ENCODE results near the gene HK2. TPM values are rescaled to one million over a fixed set of nuclear protein-coding genes. Genes with fewer than 3 reads are reported as not detected.

HK2 gene
- total RNA-seq, 6 experiments from 2014 or later: 26.2 to 51.3 (median 28.4) TPM

DNA sequence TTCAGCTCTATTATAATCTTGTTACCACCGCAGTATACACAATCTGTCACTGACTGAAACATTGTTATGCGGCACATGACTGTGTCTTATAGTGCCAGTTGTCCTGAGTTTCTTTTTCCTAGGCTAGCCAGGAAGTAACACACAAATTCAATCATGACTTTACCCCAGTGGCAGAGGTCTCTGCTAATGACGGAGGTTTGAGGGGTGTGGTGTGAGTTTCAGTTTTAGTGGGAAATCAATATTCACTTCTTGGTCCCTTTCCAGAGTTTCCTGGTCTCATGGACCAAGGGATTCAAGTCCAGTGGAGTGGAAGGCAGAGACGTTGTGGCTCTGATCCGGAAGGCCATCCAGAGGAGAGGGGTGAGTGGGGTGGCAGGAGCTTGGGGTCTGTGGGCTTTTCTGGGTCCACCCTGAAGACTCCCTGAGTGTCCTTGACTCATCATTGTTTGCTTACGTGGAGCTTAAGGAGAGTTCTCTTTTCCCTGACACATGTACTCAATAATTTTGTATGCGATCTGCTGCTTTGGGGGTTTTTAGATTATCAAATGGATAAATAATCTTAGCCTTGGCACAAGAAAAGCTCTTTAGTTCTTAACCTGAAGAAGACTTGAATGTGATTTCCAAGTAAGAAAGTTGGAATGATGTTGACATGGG, 39.2 kb downstream of the HK2 start:
- H3K4me3 Mint-ChIP-seq: no peak overlapping the region
- peaks cover 50% of the 10 kb centered on the region for H3K36me3 Mint-ChIP-seq (ENCODE audit: low read depth)
- no peak for DNase-seq
- TF ChIP-seq, protein P1, sequence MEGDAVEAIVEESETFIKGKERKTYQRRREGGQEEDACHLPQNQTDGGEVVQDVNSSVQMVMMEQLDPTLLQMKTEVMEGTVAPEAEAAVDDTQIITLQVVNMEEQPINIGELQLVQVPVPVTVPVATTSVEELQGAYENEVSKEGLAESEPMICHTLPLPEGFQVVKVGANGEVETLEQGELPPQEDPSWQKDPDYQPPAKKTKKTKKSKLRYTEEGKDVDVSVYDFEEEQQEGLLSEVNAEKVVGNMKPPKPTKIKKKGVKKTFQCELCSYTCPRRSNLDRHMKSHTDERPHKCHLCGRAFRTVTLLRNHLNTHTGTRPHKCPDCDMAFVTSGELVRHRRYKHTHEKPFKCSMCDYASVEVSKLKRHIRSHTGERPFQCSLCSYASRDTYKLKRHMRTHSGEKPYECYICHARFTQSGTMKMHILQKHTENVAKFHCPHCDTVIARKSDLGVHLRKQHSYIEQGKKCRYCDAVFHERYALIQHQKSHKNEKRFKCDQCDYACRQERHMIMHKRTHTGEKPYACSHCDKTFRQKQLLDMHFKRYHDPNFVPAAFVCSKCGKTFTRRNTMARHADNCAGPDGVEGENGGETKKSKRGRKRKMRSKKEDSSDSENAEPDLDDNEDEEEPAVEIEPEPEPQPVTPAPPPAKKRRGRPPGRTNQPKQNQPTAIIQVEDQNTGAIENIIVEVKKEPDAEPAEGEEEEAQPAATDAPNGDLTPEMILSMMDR (IDR thresholded peaks at IDR 0.05): no peak
- peaks cover 46% of the 10 kb centered on the region for H3K4me1 Mint-ChIP-seq (ENCODE audit: low read depth)
- H3K27ac Mint-ChIP-seq: peak overlapping the region; percentile 49; the same call in 1 of the 2 replicates
- H3K27me3 Mint-ChIP-seq (ENCODE audit: insufficient read depth): no peaks in the 10 kb centered on the region
- H3K9me3 Mint-ChIP-seq: no peaks in the 10 kb centered on the region

DNA sequence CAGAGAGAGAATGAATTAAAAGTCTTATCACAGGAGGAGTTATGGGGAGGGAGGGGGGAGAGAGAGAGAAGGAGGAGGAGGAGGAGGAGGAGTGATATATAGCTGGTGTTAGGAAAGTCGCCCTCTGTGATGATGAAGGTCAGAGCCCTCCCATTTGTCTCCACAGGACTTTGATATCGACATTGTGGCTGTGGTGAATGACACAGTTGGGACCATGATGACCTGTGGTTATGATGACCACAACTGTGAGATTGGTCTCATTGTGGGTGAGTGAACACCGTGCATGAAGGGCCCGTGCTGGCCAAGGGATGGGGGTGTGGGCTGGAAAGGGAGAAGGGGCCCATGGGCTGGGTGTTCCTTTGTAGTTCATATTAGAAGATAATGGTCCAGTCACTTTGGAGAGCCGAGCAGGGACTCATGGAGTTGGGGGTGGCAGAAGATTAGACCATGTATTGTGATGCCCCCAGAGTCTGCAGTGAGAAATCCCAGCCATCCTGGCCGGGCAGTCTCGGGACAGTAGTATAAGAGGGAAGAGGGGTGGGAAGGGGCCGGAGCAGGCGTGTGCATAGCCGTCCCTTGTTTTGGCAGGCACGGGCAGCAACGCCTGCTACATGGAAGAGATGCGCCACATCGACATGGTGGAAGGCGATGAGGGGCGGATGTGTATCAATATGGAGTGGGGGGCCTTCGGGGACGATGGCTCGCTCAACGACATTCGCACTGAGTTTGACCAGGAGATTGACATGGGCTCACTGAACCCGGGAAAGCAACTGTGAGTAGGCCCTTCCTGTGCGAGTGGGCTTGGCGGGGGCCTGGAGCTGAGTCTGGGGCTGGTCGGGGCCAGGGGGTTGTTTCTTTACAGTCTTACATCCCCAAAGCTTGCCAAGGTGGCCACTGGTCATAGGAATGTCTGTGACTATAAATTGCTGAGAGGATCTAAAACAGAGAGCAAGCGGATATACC, 40.0 kb downstream of the HK2 start:
- Mint-ChIP-seq H3K4me3 (no peak overlapping the region), H3K4me1 (ENCODE audit: low read depth) (peaks cover 38% of the 10 kb centered on the region), H3K27me3 (ENCODE audit: insufficient read depth) (no peaks in the 10 kb centered on the region), H3K36me3 (ENCODE audit: low read depth) (peaks cover 42% of the 10 kb centered on the region), H3K9me3 (no peaks in the 10 kb centered on the region), H3K27ac (peak overlapping the region; percentile 93; the same call in 1 of the 2 replicates)
- DNase-seq: no peak
- TF ChIP-seq, protein P1 (IDR thresholded peaks at IDR 0.05): no peak

DNA sequence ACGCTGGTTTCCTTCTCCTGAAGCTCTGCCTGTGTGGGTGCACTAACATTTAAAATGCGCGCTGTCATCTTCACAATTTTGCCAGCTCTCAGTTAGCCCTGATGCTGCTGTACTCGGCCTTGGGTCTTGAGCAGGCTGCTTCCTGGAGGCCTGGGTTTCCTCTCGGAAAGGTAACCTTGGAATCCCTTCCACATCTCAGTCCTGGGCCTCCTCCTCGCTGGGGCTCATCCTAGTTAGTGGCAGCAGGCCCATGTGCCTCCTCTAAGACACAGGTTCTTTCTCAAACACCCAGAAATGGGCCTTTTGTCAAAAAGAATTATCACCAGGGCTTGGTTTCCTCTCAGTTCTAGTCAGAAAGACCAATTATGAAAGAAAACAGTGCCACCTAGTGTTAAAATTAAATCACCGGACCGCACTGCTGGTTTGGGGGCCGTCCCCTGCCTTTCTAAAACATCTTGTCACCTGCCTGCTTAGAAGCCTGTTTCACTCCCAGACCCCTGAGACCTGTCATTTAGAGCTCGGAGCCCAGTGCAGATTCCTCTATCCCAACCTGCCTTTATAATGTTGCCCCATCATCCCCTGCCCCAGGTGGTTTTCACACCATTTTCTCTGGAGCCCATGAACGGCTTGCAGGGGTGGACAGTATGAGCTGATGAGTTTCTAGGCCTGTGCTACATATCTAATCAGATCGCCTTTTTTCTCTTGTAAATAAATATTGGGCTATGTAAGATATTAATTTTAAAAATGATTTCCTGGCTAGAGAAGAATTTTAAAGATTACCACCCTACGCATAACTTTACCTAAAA, 42.4 kb downstream of the HK2 start:
- DNase-seq: peak; percentile 63
- Mint-ChIP-seq H3K27ac (peak overlapping the region; percentile 93), H3K4me3 (peak overlapping the region; percentile 35), H3K4me1 (ENCODE audit: low read depth) (peaks cover 40% of the 10 kb centered on the region), H3K27me3 (ENCODE audit: insufficient read depth) (no peaks in the 10 kb centered on the region), H3K9me3 (no peaks in the 10 kb centered on the region), H3K36me3 (ENCODE audit: low read depth) (peaks cover 50% of the 10 kb centered on the region)
- TF ChIP-seq, protein P1 (IDR thresholded peaks at IDR 0.05): peak; percentile 89

DNA sequence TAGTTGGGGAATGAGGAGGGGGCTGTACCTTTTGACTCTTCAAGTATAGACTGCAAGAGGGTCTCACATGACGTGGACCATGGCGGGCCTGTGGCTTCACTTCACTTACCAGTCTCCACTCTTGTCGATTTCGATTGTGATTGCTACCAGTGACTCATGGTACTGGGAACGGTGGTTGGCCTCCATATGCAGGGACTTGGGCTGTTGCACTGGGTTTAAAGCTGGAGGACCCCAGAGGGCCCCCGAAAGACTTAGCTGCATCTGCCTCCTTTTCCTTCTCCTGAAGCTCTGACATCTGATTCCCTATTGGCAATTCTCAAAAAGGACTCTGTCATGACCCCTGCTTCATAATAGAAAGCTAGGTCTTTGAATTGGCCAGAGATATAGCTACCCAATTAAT, 43.4 kb downstream of the HK2 start:
- TF ChIP-seq, protein P1 (IDR thresholded peaks at IDR 0.05): no peak
- H3K27ac Mint-ChIP-seq: no peak overlapping the region
- peaks cover 41% of the 10 kb centered on the region for H3K4me1 Mint-ChIP-seq (ENCODE audit: low read depth)
- no peaks in the 10 kb centered on the region for H3K27me3 Mint-ChIP-seq (ENCODE audit: insufficient read depth)
- H3K9me3 Mint-ChIP-seq: no peaks in the 10 kb centered on the region
- DNase-seq: no peak
- H3K4me3 Mint-ChIP-seq: no peak overlapping the region
- H3K36me3 Mint-ChIP-seq (ENCODE audit: low read depth): peaks cover 49% of the 10 kb centered on the region

DNA sequence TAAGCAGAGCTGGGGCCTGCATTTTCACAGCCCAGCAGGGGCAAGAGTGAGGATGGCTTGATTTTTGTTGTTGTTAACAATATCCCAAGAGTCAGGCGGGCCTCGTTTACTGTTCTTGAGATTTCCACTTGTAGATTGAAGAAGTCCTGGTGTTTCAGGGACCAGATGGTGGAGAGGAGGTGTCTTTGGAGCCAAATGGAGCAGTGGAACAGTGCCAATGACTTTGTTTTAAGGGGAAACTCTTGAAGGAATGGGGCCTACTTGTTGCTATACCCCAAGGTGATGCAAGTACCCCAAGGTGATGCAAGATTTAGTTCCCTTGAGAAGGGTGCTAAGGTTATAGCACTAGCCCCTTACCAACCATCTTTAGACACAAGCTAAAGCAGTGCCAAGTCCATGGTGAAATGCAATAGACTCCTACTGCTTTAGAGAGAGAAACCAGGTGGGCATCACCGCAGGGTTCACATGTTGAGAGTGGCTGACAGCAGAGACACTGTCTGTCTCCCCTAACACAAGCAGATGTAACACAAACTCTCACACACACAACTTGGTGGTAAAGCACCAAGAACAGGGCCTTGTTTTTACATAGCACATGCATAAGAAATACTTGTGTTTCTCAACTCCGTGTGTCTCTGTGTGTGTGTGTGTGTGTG, 44.0 kb downstream of the HK2 start:
- Mint-ChIP-seq H3K27ac (no peak overlapping the region), H3K9me3 (no peaks in the 10 kb centered on the region), H3K4me3 (no peak overlapping the region), H3K27me3 (ENCODE audit: insufficient read depth) (no peaks in the 10 kb centered on the region), H3K36me3 (ENCODE audit: low read depth) (peaks cover 53% of the 10 kb centered on the region), H3K4me1 (ENCODE audit: low read depth) (peaks cover 41% of the 10 kb centered on the region)
- TF ChIP-seq, protein P1 (IDR thresholded peaks at IDR 0.05): no peak
- no peak for DNase-seq

All from HFFc6 (cell line).